Tibial nerve (tissue), 4 donors: Measurements from ENCODE around the gene ZNF93. TPM values are rescaled to one million over a fixed set of nuclear protein-coding genes. Genes with fewer than 3 reads are reported as not detected.
"Not testable (repeated sequence)": the region's sequence is repeated elsewhere in the genome, so short reads cannot be mapped to it uniquely, and the experiment has no call there.

ENCODE experiments used
- DNase-seq, 2 donors: peaks; one replicate each; pipeline ENCODE4 v3.0.0-alpha.2; 2019; ENCODE audit warnings: low spot score in 2 of 2
- H3K27ac ChIP-seq, 4 donors: fragments of 200-600 bp; sonication (generic) in 3 of 4; one replicate each; pipeline ENCODE4 v1.5.1; 2017 to 2019; ENCODE audit warnings: mild to moderate bottlenecking in 1 of 4
- H3K27me3 ChIP-seq, 2 donors: fragments of 200-600 bp; sonication (generic) in 1 of 2; one replicate each; pipeline versions ENCODE4 v1.5.1 to v1.6.0; 2017 to 2019
- H3K36me3 ChIP-seq, 3 donors: fragments of 200-600 bp; sonication (generic); one replicate each; pipeline ENCODE4 v1.5.1; 2018 to 2019
- H3K4me1 ChIP-seq, 4 donors: fragments of 200-600 bp; sonication (generic) in 3 of 4; one replicate each; pipeline ENCODE4 v1.5.1; 2017 to 2019
- H3K4me3 ChIP-seq, 4 donors: fragments of 200-600 bp; sonication (generic) in 3 of 4; one replicate each; pipeline ENCODE4 v1.5.1; 2017 to 2019; ENCODE audit warnings: mild to moderate bottlenecking in 1 of 4, moderate library complexity in 1 of 4
- H3K9me3 ChIP-seq, 4 donors: fragments of 200-600 bp; sonication (generic) in 3 of 4; one replicate each; pipeline ENCODE4 v1.5.1; 2017 to 2019
- CTCF ChIP-seq, 5 experiments: fragments of 200-600 bp in 3 of 5; fragments of 450-650 bp in 2 of 5; sonication (generic) in 3 of 5; IDR thresholded peaks; one replicate each; pipeline ENCODE4 v1.5.1; 2016 to 2019; ENCODE audit warnings: antibody characterized with exemption in 5 of 5, mild to moderate bottlenecking in 3 of 5, moderate library complexity in 2 of 5
- EP300 ChIP-seq, 2 donors: sonication (generic); formaldehyde crosslinking; IDR thresholded peaks; one replicate each; pipeline ENCODE4 v1.6.1; 2017; ENCODE audit warnings: antibody characterized with exemption in 2 of 2, mild to moderate bottlenecking in 1 of 2
- POLR2A ChIP-seq, 2 donors: fragments of 450-650 bp; IDR thresholded peaks; one replicate each; pipeline ENCODE4 v1.6.1; 2017; ENCODE audit warnings: antibody characterized with exemption in 2 of 2, mild to moderate bottlenecking in 2 of 2, moderate library complexity in 2 of 2
- whole genome bisulfite sequencing, 2 donors: methylation state at CpG; one replicate each; pipeline ENCODE4 v1.1.5; 2018; 5-methylcytosine and 5-hydroxymethylcytosine counted together
- total RNA-seq, 4 donors: library from RNA; depleted of rRNA; stranded (reverse); fragments of >200 nt; gene quantifications; one replicate each; pipeline ENCODE4 v1.1.0, GENCODE V29; 2016

ZNF93 gene
- total RNA-seq, 4 donors from 2014 or later = 1.5 to 5.4 (median 4.0) TPM

- no peak for TF ChIP-seq CTCF (IDR thresholded peaks at IDR 0.05)
- no peak for TF ChIP-seq POLR2A (IDR thresholded peaks at IDR 0.05)
- TF ChIP-seq EP300 (IDR thresholded peaks at IDR 0.05) = no peak
- Histone ChIP-seq H3K27ac (peak overlapping the region; percentile 75 to 96 (median 91)), H3K36me3 (peaks cover 0 to under 1% (median 0%) of the 10 kb centered on the region in 3 donors), H3K9me3 (no peaks in the 10 kb centered on the region), H3K4me1 (peaks cover 0 to 27% (median 10%) of the 10 kb centered on the region in 4 donors), H3K27me3 (no peaks in the 10 kb centered on the region), H3K4me3 (peak overlapping the region; percentile 65 to 86 (median 78))
- no peak for DNase-seq
- 2% methylated on average over 23 of the region's 23 CpGs for WGBS, 2 donors
Measured at GRCh38 chr19:19866611-19867248, 34.0 kb upstream of the ZNF93 start.

GRCh38 chr19:19870086-19870485 is 30.7 kb upstream of the ZNF93 start:
- H3K27ac ChIP-seq, H3K9me3 ChIP-seq, DNase-seq, H3K27me3 ChIP-seq, H3K4me3 ChIP-seq: not testable (repeated sequence)
- peaks cover 0 to 27% (median 10%) of the 10 kb centered on the region in 4 donors for H3K4me1 ChIP-seq
- 88 to 93% methylated on average over 5 of the region's 5 CpGs for WGBS, 2 donors
- peaks cover 0 to 22% (median 0%) of the 10 kb centered on the region in 3 donors for H3K36me3 ChIP-seq

GRCh38 chr19:19871932-19872331 is 28.8 kb upstream of the ZNF93 start:
- Histone ChIP-seq H3K4me3 (no peak overlapping the region), H3K36me3 (peaks cover 0 to 30% (median 0%) of the 10 kb centered on the region in 3 donors), H3K9me3 (peaks cover 0 to 6% (median 0%) of the 10 kb centered on the region in 4 donors), H3K4me1 (peaks cover 0 to 27% (median 10%) of the 10 kb centered on the region in 4 donors), H3K27ac (no peak overlapping the region), H3K27me3 (no peaks in the 10 kb centered on the region)
- TF ChIP-seq EP300 (IDR thresholded peaks at IDR 0.05) (no peak), POLR2A (IDR thresholded peaks at IDR 0.05) (no peak), CTCF (IDR thresholded peaks at IDR 0.05) (no peak)
- DNase-seq = no peak
- WGBS, 2 donors = 91 to 99% methylated on average over 3 of the region's 3 CpGs

GRCh38 chr19:19873381-19873780 is 27.4 kb upstream of the ZNF93 start:
- Histone ChIP-seq H3K36me3 (peaks cover 0 to 30% (median 0%) of the 10 kb centered on the region in 3 donors), H3K27me3 (no peaks in the 10 kb centered on the region), H3K9me3 (peaks cover 0 to 6% (median 0%) of the 10 kb centered on the region in 4 donors), H3K4me1 (peaks cover 0 to 14% (median under 1%) of the 10 kb centered on the region in 4 donors), H3K4me3 (no peak overlapping the region), H3K27ac (no peak overlapping the region)
- DNase-seq = no peak
- TF ChIP-seq POLR2A (IDR thresholded peaks at IDR 0.05) (no peak), CTCF (IDR thresholded peaks at IDR 0.05) (no peak), EP300 (IDR thresholded peaks at IDR 0.05) (no peak)

GRCh38 chr19:19877724-19878123 is 23.0 kb upstream of the ZNF93 start:
- no peak overlapping the region for H3K4me3 ChIP-seq
- H3K9me3 ChIP-seq = peaks cover 0 to 24% (median 3%) of the 10 kb centered on the region in 4 donors
- H3K4me1 ChIP-seq = no peaks in the 10 kb centered on the region
- 57 to 66% methylated on average over 4 of the region's 4 CpGs for WGBS, 2 donors
- peaks cover 0 to 67% (median 0%) of the 10 kb centered on the region in 3 donors for H3K36me3 ChIP-seq
- TF ChIP-seq EP300 (IDR thresholded peaks at IDR 0.05) = no peak
- TF ChIP-seq POLR2A (IDR thresholded peaks at IDR 0.05) = no peak
- H3K27ac ChIP-seq = no peak overlapping the region
- no peak for DNase-seq
- no peaks in the 10 kb centered on the region for H3K27me3 ChIP-seq

- H3K36me3 ChIP-seq = peaks cover 0 to 95% (median 0%) of the 10 kb centered on the region in 3 donors
- TF ChIP-seq POLR2A (IDR thresholded peaks at IDR 0.05) (no peak), CTCF (IDR thresholded peaks at IDR 0.05) (no peak), EP300 (IDR thresholded peaks at IDR 0.05) (no peak)
- 100% methylated on average over 1 of the region's 1 CpG for WGBS, 2 donors
- no peaks in the 10 kb centered on the region for H3K27me3 ChIP-seq
- no peak overlapping the region for H3K27ac ChIP-seq
- DNase-seq = no peak
- H3K9me3 ChIP-seq = peaks cover 0 to 76% (median 26%) of the 10 kb centered on the region in 4 donors
- no peaks in the 10 kb centered on the region for H3K4me1 ChIP-seq
- no peak overlapping the region for H3K4me3 ChIP-seq
Measured at GRCh38 chr19:19884583-19884982, 16.2 kb upstream of the ZNF93 start.

GRCh38 chr19:19892055-19892941 is 8.4 kb upstream of the ZNF93 start:
- not testable (repeated sequence) for H3K4me1 ChIP-seq, H3K27ac ChIP-seq, H3K27me3 ChIP-seq, DNase-seq, H3K4me3 ChIP-seq
- peaks cover 0 to 66% (median 0%) of the 10 kb centered on the region in 3 donors for H3K36me3 ChIP-seq
- peaks cover 0 to 97% (median 46%) of the 10 kb centered on the region in 4 donors for H3K9me3 ChIP-seq
- WGBS, 2 donors = 95 to 96% methylated on average over 3 of the region's 3 CpGs
